ENCODE results near the gene RBM45. TPM values are rescaled to one million over a fixed set of nuclear protein-coding genes. Genes with fewer than 3 reads are reported as not detected.

The RBM45 gene
- total RNA-seq, 1 experiment from 2014 or later: 7.4 TPM

DNA sequence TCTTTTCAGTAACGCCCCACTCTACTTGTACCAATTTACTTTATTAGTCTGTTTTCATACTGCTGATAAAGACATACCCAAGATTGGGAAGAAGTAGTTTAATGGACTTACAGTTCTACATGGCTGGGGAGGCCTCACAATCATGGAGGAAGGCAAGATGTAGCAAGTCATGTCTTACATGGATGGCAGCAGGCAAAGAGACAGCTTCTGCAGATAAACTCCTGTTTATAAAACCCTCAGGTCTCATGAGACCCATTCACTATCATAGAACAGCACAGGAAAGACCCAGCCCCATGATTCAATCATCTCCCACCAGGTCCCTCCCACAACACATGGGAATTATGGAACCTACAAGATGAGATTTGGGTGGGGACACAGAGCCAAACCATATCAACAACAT, 43.3 kb downstream of the RBM45 start:
- no peaks in the 10 kb centered on the region for H3K79me2 ChIP-seq (ENCODE audit: insufficient read depth, low read length)
- H3K27me3 ChIP-seq (ENCODE audit: insufficient read depth, low read length): no peaks in the 10 kb centered on the region
- H4K20me1 ChIP-seq (ENCODE audit: insufficient read depth): no peaks in the 10 kb centered on the region
- ChIA-PET CTCF (no interaction called here), POLR2A (no interaction called here), RAD21 (ENCODE audit: low non-redundant PET in 1 of 2, low total read pairs in 2 of 2, uncharacterized antibody in 2 of 2, unreplicated experiment in 2 of 2) (no interaction called here)
- TF ChIP-seq CBX3 (IDR thresholded peaks at IDR 0.05; ENCODE audit: low read depth): no peak
- no peak for TF ChIP-seq POLR2AphosphoS5 (IDR thresholded peaks at IDR 0.05; ENCODE audit: low read depth, low read length)
- no peak overlapping the region for H3K27ac ChIP-seq (ENCODE audit: low read depth, low read length)
- no peaks in the 10 kb centered on the region for H3K9me2 ChIP-seq (ENCODE audit: insufficient read depth)
- no peak overlapping the region for H3K4me2 ChIP-seq (ENCODE audit: low read length)
- H3K36me3 ChIP-seq (ENCODE audit: control insufficient read depth in 1 of 2, insufficient read depth in 2 of 2, low read length in 2 of 2): no peaks in the 10 kb centered on the region
- no peak for DNase-seq (ENCODE audit: low read depth, low spot score)
- H3K9me3 ChIP-seq (ENCODE audit: control insufficient read depth in 1 of 2, insufficient read depth in 1 of 2, low read depth in 1 of 2, low read length in 2 of 2): no peaks in the 10 kb centered on the region
- intact Hi-C loops (cut with micrococcal nuclease): no loop called here
- H3K4me1 ChIP-seq (ENCODE audit: control insufficient read depth in 1 of 2, insufficient read depth in 2 of 2, low read length in 2 of 2): no peaks in the 10 kb centered on the region
- H2AFZ ChIP-seq (ENCODE audit: low read depth, low read length, poor library complexity, severe bottlenecking): no peak overlapping the region
- H3K9ac ChIP-seq (ENCODE audit: low read length): no peak overlapping the region
- no peak overlapping the region for H3K4me3 ChIP-seq (replicated peaks in 1 of 2; ENCODE audit: low read depth in 1 of 2, low read length in 2 of 2)
- BruUV-seq (replicated peaks): no TSS peak
- ATAC-seq: no peak

DNA sequence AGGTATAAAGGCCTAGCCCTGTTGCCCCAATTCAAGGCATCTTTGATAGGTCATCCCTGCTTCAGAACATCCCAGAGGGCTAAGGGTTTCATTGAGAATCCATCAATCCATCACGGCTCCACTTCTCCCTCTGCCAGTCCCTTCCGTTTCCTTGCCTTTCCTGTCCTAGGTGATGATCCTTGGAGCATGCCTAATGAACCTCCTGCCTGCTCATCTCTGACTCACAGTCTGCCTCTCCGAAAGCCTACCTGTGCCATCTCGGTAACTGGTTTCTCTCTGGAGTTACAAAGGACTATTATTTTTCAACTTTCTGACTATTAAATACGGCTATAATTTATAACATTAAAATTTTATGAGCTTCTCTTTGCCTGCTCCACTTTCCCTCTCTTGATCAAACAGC, 45.3 kb downstream of the RBM45 start:
- no peaks in the 10 kb centered on the region for H3K36me3 ChIP-seq (ENCODE audit: control insufficient read depth in 1 of 2, insufficient read depth in 2 of 2, low read length in 2 of 2)
- no peak overlapping the region for H3K9ac ChIP-seq (ENCODE audit: low read length)
- H3K9me3 ChIP-seq (ENCODE audit: control insufficient read depth in 1 of 2, insufficient read depth in 1 of 2, low read depth in 1 of 2, low read length in 2 of 2): no peaks in the 10 kb centered on the region
- no peak overlapping the region for H3K4me3 ChIP-seq (replicated peaks in 1 of 2; ENCODE audit: low read depth in 1 of 2, low read length in 2 of 2)
- DNase-seq (ENCODE audit: low read depth, low spot score) (no peak), ATAC-seq (no peak)
- H4K20me1 ChIP-seq (ENCODE audit: insufficient read depth): no peaks in the 10 kb centered on the region
- H3K79me2 ChIP-seq (ENCODE audit: insufficient read depth, low read length): no peaks in the 10 kb centered on the region
- H3K9me2 ChIP-seq (ENCODE audit: insufficient read depth): no peaks in the 10 kb centered on the region
- no peaks in the 10 kb centered on the region for H3K27me3 ChIP-seq (ENCODE audit: insufficient read depth, low read length)
- BruUV-seq (replicated peaks): no TSS peak
- POLR2A ChIA-PET: no interaction called here
- CTCF ChIA-PET: no interaction called here
- no peak overlapping the region for H2AFZ ChIP-seq (ENCODE audit: low read depth, low read length, poor library complexity, severe bottlenecking)
- RAD21 ChIA-PET (ENCODE audit: low non-redundant PET in 1 of 2, low total read pairs in 2 of 2, uncharacterized antibody in 2 of 2, unreplicated experiment in 2 of 2): no interaction called here
- intact Hi-C loops (cut with micrococcal nuclease): no loop called here
- no peak overlapping the region for H3K4me2 ChIP-seq (ENCODE audit: low read length)
- H3K4me1 ChIP-seq (ENCODE audit: control insufficient read depth in 1 of 2, insufficient read depth in 2 of 2, low read length in 2 of 2): no peaks in the 10 kb centered on the region
- H3K27ac ChIP-seq (ENCODE audit: low read depth, low read length): no peak overlapping the region
- no peak for TF ChIP-seq EZH2 (IDR thresholded peaks at IDR 0.05)
- TF ChIP-seq, protein P1, sequence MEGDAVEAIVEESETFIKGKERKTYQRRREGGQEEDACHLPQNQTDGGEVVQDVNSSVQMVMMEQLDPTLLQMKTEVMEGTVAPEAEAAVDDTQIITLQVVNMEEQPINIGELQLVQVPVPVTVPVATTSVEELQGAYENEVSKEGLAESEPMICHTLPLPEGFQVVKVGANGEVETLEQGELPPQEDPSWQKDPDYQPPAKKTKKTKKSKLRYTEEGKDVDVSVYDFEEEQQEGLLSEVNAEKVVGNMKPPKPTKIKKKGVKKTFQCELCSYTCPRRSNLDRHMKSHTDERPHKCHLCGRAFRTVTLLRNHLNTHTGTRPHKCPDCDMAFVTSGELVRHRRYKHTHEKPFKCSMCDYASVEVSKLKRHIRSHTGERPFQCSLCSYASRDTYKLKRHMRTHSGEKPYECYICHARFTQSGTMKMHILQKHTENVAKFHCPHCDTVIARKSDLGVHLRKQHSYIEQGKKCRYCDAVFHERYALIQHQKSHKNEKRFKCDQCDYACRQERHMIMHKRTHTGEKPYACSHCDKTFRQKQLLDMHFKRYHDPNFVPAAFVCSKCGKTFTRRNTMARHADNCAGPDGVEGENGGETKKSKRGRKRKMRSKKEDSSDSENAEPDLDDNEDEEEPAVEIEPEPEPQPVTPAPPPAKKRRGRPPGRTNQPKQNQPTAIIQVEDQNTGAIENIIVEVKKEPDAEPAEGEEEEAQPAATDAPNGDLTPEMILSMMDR (IDR thresholded peaks at IDR 0.05 in 2 of 3, conservative IDR thresholded peaks at IDR 0.05 in 1 of 3; ENCODE audit: borderline replicate concordance in 1 of 3, insufficient read depth in 1 of 3, low read depth in 2 of 3, low read length in 2 of 3): no peak
- TF ChIP-seq EGR1 (IDR thresholded peaks at IDR 0.05; ENCODE audit: low read depth): no peak
- no peak for TF ChIP-seq SP1 (IDR thresholded peaks at IDR 0.05; ENCODE audit: low read depth)
- no peak for TF ChIP-seq ELF1 (IDR thresholded peaks at IDR 0.05; ENCODE audit: borderline replicate concordance, low read depth)
- TF ChIP-seq, protein P2, sequence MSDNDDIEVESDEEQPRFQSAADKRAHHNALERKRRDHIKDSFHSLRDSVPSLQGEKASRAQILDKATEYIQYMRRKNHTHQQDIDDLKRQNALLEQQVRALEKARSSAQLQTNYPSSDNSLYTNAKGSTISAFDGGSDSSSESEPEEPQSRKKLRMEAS (IDR thresholded peaks at IDR 0.05): no peak
- no peak for TF ChIP-seq SRF (IDR thresholded peaks at IDR 0.05; ENCODE audit: low read depth)
- TF ChIP-seq SIN3A (IDR thresholded peaks at IDR 0.05; ENCODE audit: low read depth): no peak
- no peak for TF ChIP-seq TCF7L2 (IDR thresholded peaks at IDR 0.05; ENCODE audit: borderline replicate concordance, extremely low read depth, insufficient read depth, insufficient read length)
- TF ChIP-seq, protein P3, sequence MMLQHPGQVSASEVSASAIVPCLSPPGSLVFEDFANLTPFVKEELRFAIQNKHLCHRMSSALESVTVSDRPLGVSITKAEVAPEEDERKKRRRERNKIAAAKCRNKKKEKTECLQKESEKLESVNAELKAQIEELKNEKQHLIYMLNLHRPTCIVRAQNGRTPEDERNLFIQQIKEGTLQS (IDR thresholded peaks at IDR 0.05): no peak
- TF ChIP-seq ZNF274 (IDR thresholded peaks at IDR 0.05; ENCODE audit: low read depth, low read length): no peak
- no peak for TF ChIP-seq CBX3 (IDR thresholded peaks at IDR 0.05; ENCODE audit: low read depth)
- no peak for TF ChIP-seq EZH2phosphoT487 (IDR thresholded peaks at IDR 0.05; ENCODE audit: borderline replicate concordance)
- no peak for TF ChIP-seq CEBPB (IDR thresholded peaks at IDR 0.05; ENCODE audit: low read depth)
- TF ChIP-seq, protein P4, sequence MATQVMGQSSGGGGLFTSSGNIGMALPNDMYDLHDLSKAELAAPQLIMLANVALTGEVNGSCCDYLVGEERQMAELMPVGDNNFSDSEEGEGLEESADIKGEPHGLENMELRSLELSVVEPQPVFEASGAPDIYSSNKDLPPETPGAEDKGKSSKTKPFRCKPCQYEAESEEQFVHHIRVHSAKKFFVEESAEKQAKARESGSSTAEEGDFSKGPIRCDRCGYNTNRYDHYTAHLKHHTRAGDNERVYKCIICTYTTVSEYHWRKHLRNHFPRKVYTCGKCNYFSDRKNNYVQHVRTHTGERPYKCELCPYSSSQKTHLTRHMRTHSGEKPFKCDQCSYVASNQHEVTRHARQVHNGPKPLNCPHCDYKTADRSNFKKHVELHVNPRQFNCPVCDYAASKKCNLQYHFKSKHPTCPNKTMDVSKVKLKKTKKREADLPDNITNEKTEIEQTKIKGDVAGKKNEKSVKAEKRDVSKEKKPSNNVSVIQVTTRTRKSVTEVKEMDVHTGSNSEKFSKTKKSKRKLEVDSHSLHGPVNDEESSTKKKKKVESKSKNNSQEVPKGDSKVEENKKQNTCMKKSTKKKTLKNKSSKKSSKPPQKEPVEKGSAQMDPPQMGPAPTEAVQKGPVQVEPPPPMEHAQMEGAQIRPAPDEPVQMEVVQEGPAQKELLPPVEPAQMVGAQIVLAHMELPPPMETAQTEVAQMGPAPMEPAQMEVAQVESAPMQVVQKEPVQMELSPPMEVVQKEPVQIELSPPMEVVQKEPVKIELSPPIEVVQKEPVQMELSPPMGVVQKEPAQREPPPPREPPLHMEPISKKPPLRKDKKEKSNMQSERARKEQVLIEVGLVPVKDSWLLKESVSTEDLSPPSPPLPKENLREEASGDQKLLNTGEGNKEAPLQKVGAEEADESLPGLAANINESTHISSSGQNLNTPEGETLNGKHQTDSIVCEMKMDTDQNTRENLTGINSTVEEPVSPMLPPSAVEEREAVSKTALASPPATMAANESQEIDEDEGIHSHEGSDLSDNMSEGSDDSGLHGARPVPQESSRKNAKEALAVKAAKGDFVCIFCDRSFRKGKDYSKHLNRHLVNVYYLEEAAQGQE (IDR thresholded peaks at IDR 0.05; ENCODE audit: low read depth): no peak
- TF ChIP-seq RAD21 (IDR thresholded peaks at IDR 0.05; ENCODE audit: low read depth): no peak

Measured in HCT116 (cell line).